ENCODE measurements around the gene TAP1. TPM values are rescaled to one million over a fixed set of nuclear protein-coding genes. Genes with fewer than 3 reads are reported as not detected.
A peak's percentile ranks its signal among the peaks of the same experiment; 100 is the strongest.

TAP1 gene
- total RNA-seq, 1 donor from 2014 or later, result 29.7 TPM

DNA sequence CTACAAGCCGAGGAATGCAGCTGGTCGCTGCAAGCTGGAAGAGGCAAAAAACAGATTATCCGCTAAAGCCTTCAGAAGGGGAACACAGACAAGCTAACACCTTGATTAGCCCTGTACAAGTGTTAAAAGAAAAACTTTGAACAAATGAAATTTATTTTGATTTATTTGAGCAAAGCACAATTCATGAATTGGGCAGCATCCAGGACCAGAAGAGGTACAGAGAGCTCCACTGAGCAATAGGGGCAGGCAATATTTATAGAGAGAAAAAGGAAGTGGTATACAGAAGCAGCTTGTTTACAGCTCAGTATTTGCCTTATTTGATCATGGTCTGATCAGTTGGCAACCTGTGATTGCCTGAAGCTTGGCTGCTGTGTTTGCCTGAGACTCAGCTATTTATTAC lies 54.3 kb downstream of the TAP1 start:
- Mint-ChIP-seq H3K4me3 (ENCODE audit: unreplicated experiment) (no peak overlapping the region), H3K27me3 (ENCODE audit: low read depth) (peaks cover 67% of the 10 kb centered on the region), H3K27ac (ENCODE audit: unreplicated experiment) (no peak overlapping the region), H3K4me1 (ENCODE audit: low read depth) (peaks cover 5% of the 10 kb centered on the region), H3K36me3 (ENCODE audit: low read depth) (peaks cover 2% of the 10 kb centered on the region), H3K9me3 (ENCODE audit: low read depth) (peaks cover 5% of the 10 kb centered on the region)
- DNase-seq (ENCODE audit: low spot score), result no peak
- TF ChIP-seq, protein P1, sequence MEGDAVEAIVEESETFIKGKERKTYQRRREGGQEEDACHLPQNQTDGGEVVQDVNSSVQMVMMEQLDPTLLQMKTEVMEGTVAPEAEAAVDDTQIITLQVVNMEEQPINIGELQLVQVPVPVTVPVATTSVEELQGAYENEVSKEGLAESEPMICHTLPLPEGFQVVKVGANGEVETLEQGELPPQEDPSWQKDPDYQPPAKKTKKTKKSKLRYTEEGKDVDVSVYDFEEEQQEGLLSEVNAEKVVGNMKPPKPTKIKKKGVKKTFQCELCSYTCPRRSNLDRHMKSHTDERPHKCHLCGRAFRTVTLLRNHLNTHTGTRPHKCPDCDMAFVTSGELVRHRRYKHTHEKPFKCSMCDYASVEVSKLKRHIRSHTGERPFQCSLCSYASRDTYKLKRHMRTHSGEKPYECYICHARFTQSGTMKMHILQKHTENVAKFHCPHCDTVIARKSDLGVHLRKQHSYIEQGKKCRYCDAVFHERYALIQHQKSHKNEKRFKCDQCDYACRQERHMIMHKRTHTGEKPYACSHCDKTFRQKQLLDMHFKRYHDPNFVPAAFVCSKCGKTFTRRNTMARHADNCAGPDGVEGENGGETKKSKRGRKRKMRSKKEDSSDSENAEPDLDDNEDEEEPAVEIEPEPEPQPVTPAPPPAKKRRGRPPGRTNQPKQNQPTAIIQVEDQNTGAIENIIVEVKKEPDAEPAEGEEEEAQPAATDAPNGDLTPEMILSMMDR (IDR thresholded peaks at IDR 0.05), result no peak

DNA sequence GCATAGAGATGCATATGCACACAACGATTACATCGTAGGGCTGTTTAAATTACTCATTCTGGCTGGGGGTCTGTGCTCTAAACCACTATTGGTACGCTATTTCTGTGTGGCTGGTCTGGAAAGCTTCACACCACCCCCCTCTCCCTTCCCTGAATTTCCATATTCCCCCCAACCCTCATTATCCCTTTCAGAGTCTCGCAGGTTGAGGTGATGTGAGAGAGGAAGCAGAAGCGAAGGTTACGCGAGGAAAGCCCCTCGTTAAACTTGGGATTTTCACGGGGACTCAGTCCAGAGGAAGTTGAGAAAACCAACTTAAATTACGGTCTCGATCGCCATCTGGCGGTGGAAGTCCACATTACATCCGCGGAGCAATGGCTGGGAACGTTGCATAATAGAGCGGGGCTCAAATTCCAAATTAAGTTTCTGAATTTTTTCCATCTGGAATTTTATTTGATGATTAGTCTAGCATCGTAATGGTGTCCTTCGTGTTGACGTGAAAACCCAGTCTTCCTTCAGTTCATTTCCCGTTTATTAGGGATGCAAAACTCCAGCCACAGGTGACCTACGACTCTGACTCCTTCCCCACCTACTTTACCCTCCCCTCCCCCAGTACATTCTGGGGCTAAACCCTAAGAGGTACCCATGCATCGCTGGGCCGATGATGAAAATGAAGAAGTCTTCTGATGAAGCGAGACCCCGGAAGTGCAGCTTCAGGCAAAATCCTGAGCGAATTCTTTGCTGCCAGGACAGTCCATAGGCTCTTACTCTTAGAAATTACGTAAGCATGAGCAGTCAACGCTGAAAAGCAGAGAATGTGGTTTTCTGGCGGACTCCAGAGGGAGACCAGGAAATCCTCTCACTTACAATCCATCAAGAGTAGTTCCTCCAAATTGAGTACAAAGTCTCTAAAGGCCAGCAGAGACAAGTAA lies 56.4 kb downstream of the TAP1 start:
- peak overlapping the region; percentile 67 for H3K4me3 Mint-ChIP-seq (ENCODE audit: unreplicated experiment)
- H3K4me1 Mint-ChIP-seq (ENCODE audit: low read depth), result peaks cover 5% of the 10 kb centered on the region
- no peak for DNase-seq (ENCODE audit: low spot score)
- H3K9me3 Mint-ChIP-seq (ENCODE audit: low read depth), result peaks cover 5% of the 10 kb centered on the region
- H3K36me3 Mint-ChIP-seq (ENCODE audit: low read depth), result peaks cover 2% of the 10 kb centered on the region
- H3K27ac Mint-ChIP-seq (ENCODE audit: unreplicated experiment), result no peak overlapping the region
- peaks cover 68% of the 10 kb centered on the region for H3K27me3 Mint-ChIP-seq (ENCODE audit: low read depth)
- TF ChIP-seq, protein P1 (IDR thresholded peaks at IDR 0.05), result peak; percentile 91

Other genes with a start within 250 kb of the TAP1 start
- not detected in 3 replicates for gene HLA-DQA1, start 216.3 kb downstream of the TAP1 start, total RNA-seq
- not detected in 3 replicates for gene HLA-DQB1, start 187.0 kb downstream of the TAP1 start, total RNA-seq
- gene HLA-DQA2, start 112.3 kb downstream of the TAP1 start, total RNA-seq, result not detected in 3 replicates
- gene HLA-DQB2, start 90.2 kb downstream of the TAP1 start, total RNA-seq, result not detected in 3 replicates
- 0.25 to 0.56 TPM in 2 of 3 replicates, not detected in the other for gene HLA-DOB, start 36.7 kb downstream of the TAP1 start, total RNA-seq
- 16.3 to 28.0 TPM (median 20.3 TPM) in 3 replicates for gene TAP2, start 15.0 kb downstream of the TAP1 start, total RNA-seq
- 14.6 to 17.4 TPM (median 16.2 TPM) in 3 replicates for gene PSMB8, start 9.7 kb downstream of the TAP1 start, total RNA-seq
- 0.90 to 1.2 TPM (median 1.2 TPM) in 3 replicates for gene PSMB9, start 488 bp upstream of the TAP1 start, total RNA-seq
- gene HLA-DMB, start 87.3 kb upstream of the TAP1 start, total RNA-seq, result not detected in 3 replicates
- 3.6 to 5.5 TPM (median 5.4 TPM) in 3 replicates for gene HLA-DMA, start 99.4 kb upstream of the TAP1 start, total RNA-seq
- gene BRD2, start 114.9 kb upstream of the TAP1 start, total RNA-seq, result 149 to 165 TPM (median 150 TPM) in 3 replicates
- gene HLA-DOA, start 155.9 kb upstream of the TAP1 start, total RNA-seq, result not detected in 3 replicates
- gene HLA-DPA1, start 219.9 kb upstream of the TAP1 start, total RNA-seq, result 0.65 to 1.3 TPM (median 1.2 TPM) in 3 replicates
- 2.8 to 2.9 TPM (median 2.8 TPM) in 3 replicates for gene HLA-DPB1, start 222.3 kb upstream of the TAP1 start, total RNA-seq

Data from chondrocyte (in vitro differentiated cells).